OCI-LY3 (cell line): Measurements from ENCODE around the gene NTSR2.

Source experiments
- H2AFZ ChIP-seq: fragments of 200-600, 300-600 bp; shearing (Covaris generic); 2 replicates; pipeline ENCODE4 v1.6.0; 2014; ENCODE audit warnings: antibody characterized with exemption, low read depth, low read length
- H3K27ac ChIP-seq: fragments of 200-600, 300-600 bp; sonication (generic); 2 replicates; pipeline ENCODE4 v1.5.1; 2014; ENCODE audit warnings: mild to moderate bottlenecking, low read length, moderate library complexity, mixed read lengths
- H3K27me3 ChIP-seq: fragments of 200-600, 300-600 bp; sonication (generic); 2 replicates; pipeline ENCODE4 v1.6.1; 2014; ENCODE audit warnings: low read depth, low read length, mixed read lengths
- H3K36me3 ChIP-seq: fragments of 200-600, 300-600 bp; sonication (generic); replicated peaks from 2 replicates; pipeline ENCODE3; 2014; ENCODE audit warnings: low read depth, low read length, mixed read lengths
- H3K4me1 ChIP-seq: fragments of 300-600, 200-600 bp; sonication (generic); 2 replicates; pipeline ENCODE4 v1.6.1; 2014; ENCODE audit warnings: low read length, mixed read lengths
- H3K4me2 ChIP-seq: fragments of 200-600, 300-600 bp; sonication (generic); 2 replicates; pipeline ENCODE4 v1.6.1; 2014; ENCODE audit warnings: low read length, mixed read lengths
- H3K4me3 ChIP-seq: fragments of 300-600, 200-600 bp; sonication (generic); 2 replicates; pipeline ENCODE4 v1.5.1; 2014; ENCODE audit warnings: antibody characterized with exemption, mild to moderate bottlenecking, low read length, moderate library complexity
- H3K79me2 ChIP-seq: fragments of 300-600, 200-600 bp; shearing (Covaris generic); 2 replicates; pipeline ENCODE4 v1.6.1; 2014; ENCODE audit warnings: mild to moderate bottlenecking, low read length, mixed read lengths
- H3K9ac ChIP-seq: fragments of 300-600, 200-600 bp; shearing (Covaris generic); 2 replicates; pipeline ENCODE4 v1.6.0; 2014; ENCODE audit warnings: mild to moderate bottlenecking, low read length, moderate library complexity
- H3K9me3 ChIP-seq: fragments of 200-600, 300-600 bp; shearing (Covaris generic); 2 replicates; pipeline ENCODE4 v1.6.1; 2014; ENCODE audit warnings: low read length, mixed read lengths; ENCODE audit not compliant: insufficient read depth
- H4K20me1 ChIP-seq: fragments of 200-600, 300-600 bp; sonication (generic); 2 replicates; pipeline ENCODE4 v1.6.1; 2016; ENCODE audit warnings: low read length, mixed read lengths; ENCODE audit not compliant: insufficient read depth
- CTCF ChIP-seq: fragments of 200-600, 300-600 bp; sonication (generic); IDR thresholded peaks from 2 replicates; pipeline ENCODE4 v1.5.1; 2014; ENCODE audit warnings: antibody characterized with exemption, low read length, low read depth
- EZH2phosphoT487 ChIP-seq: fragments of 200-600 bp; shearing (Covaris generic); IDR thresholded peaks from 2 replicates; pipeline ENCODE4 v1.6.1; 2018; ENCODE audit warnings: antibody characterized with exemption, mixed run types, low read depth

Gene NTSR2

GRCh38 chr2:11703700-11704099 is 33.7 kb upstream of the NTSR2 start:
- TF ChIP-seq CTCF (no peak), EZH2phosphoT487 (no peak)
- H3K27me3 ChIP-seq, result no peaks in the 10 kb centered on the region
- no peaks in the 10 kb centered on the region for H4K20me1 ChIP-seq
- no peaks in the 10 kb centered on the region for H3K36me3 ChIP-seq
- H3K4me1 ChIP-seq, result peaks cover 5% of the 10 kb centered on the region; the same call in 1 of the 2 replicates
- no peak overlapping the region for H3K4me3 ChIP-seq
- H2AFZ ChIP-seq, result no peak overlapping the region
- no peaks in the 10 kb centered on the region for H3K9me3 ChIP-seq
- no peak overlapping the region for H3K27ac ChIP-seq
- H3K79me2 ChIP-seq, result no peaks in the 10 kb centered on the region
- no peak overlapping the region for H3K9ac ChIP-seq
- no peak overlapping the region for H3K4me2 ChIP-seq

GRCh38 chr2:11702946-11703345 is 33.0 kb upstream of the NTSR2 start:
- Histone ChIP-seq H3K27me3 (no peaks in the 10 kb centered on the region), H3K27ac (no peak overlapping the region), H3K36me3 (no peaks in the 10 kb centered on the region), H3K9me3 (no peaks in the 10 kb centered on the region), H3K4me3 (no peak overlapping the region), H3K4me2 (no peak overlapping the region), H3K9ac (no peak overlapping the region), H2AFZ (no peak overlapping the region), H4K20me1 (no peaks in the 10 kb centered on the region), H3K4me1 (peaks cover 5% of the 10 kb centered on the region; the same call in 1 of the 2 replicates), H3K79me2 (no peaks in the 10 kb centered on the region)
- TF ChIP-seq CTCF, result no peak

GRCh38 chr2:11701751-11702301 is 31.8 kb upstream of the NTSR2 start:
- Histone ChIP-seq H4K20me1 (no peaks in the 10 kb centered on the region), H2AFZ (no peak overlapping the region), H3K79me2 (no peaks in the 10 kb centered on the region), H3K4me1 (peaks cover 5% of the 10 kb centered on the region; the same call in 1 of the 2 replicates), H3K27me3 (no peaks in the 10 kb centered on the region), H3K36me3 (no peaks in the 10 kb centered on the region), H3K9me3 (no peaks in the 10 kb centered on the region), H3K4me2 (no peak overlapping the region), H3K4me3 (no peak overlapping the region), H3K9ac (no peak overlapping the region), H3K27ac (no peak overlapping the region)
- TF ChIP-seq CTCF (no peak), EZH2phosphoT487 (no peak)

- Histone ChIP-seq H3K4me2 (no peak overlapping the region), H4K20me1 (no peaks in the 10 kb centered on the region), H3K36me3 (no peaks in the 10 kb centered on the region), H3K4me3 (no peak overlapping the region), H3K9ac (no peak overlapping the region), H2AFZ (no peak overlapping the region), H3K27me3 (no peaks in the 10 kb centered on the region), H3K79me2 (no peaks in the 10 kb centered on the region), H3K4me1 (peaks cover 5% of the 10 kb centered on the region; the same call in 1 of the 2 replicates), H3K9me3 (no peaks in the 10 kb centered on the region), H3K27ac (no peak overlapping the region)
- no peak for TF ChIP-seq EZH2phosphoT487
- TF ChIP-seq CTCF, result no peak
Measured at GRCh38 chr2:11701206-11701605, 31.2 kb upstream of the NTSR2 start.
